ENCODE data around the gene HERC3.

GRCh38 chr4:88575186-88575585, 17.1 kb upstream of the HERC3 start:
- TF ChIP-seq CTCF (IDR thresholded peaks at IDR 0.05; ENCODE audit: low read length) (no peak), EZH2 (IDR thresholded peaks at IDR 0.05; ENCODE audit: borderline replicate concordance, low read length) (no peak)
